Activated T-helper 9 cell treated with anti-CD3 and anti-CD28 coated beads, Interleukin-2, amount 50 U/mL, for 16 hours (primary cell): ENCODE data around the gene HIPK2.

Experiments used
- DNase-seq: peaks from one replicate; pipeline ENCODE4 v3.0.0-alpha.2; 2020; ENCODE audit warnings: low read depth

HIPK2 gene

GRCh38 chr7:139750459-139751095 is 27.2 kb downstream of the HIPK2 start:
- no peak for DNase-seq

GRCh38 chr7:139749545-139749944 is 28.3 kb downstream of the HIPK2 start:
- no peak for DNase-seq

GRCh38 chr7:139748941-139749340 is 28.9 kb downstream of the HIPK2 start:
- no peak for DNase-seq

GRCh38 chr7:139748373-139748765 is 29.4 kb downstream of the HIPK2 start:
- DNase-seq: no peak

- DNase-seq: no peak
Measured at GRCh38 chr7:139747662-139748372, 30.0 kb downstream of the HIPK2 start.

- DNase-seq: no peak
Measured at GRCh38 chr7:139746652-139747051, 31.1 kb downstream of the HIPK2 start.

- DNase-seq: no peak
Measured at GRCh38 chr7:139745678-139746143, 32.1 kb downstream of the HIPK2 start.

GRCh38 chr7:139744768-139745677 is 32.8 kb downstream of the HIPK2 start:
- DNase-seq: no peak

GRCh38 chr7:139743967-139744767 is 33.6 kb downstream of the HIPK2 start:
- DNase-seq: no peak

GRCh38 chr7:139743267-139743966 is 34.4 kb downstream of the HIPK2 start:
- no peak for DNase-seq

GRCh38 chr7:139741789-139742344 is 35.9 kb downstream of the HIPK2 start:
- DNase-seq: no peak

- no peak for DNase-seq
Measured at GRCh38 chr7:139741239-139741638, 36.6 kb downstream of the HIPK2 start.

GRCh38 chr7:139739863-139740597 is 37.8 kb downstream of the HIPK2 start:
- no peak for DNase-seq

- DNase-seq: no peak
Measured at GRCh38 chr7:139738772-139739171, 39.0 kb downstream of the HIPK2 start.

- DNase-seq: no peak
Measured at GRCh38 chr7:139738101-139738489, 39.7 kb downstream of the HIPK2 start.

- no peak for DNase-seq
Measured at GRCh38 chr7:139737221-139738100, 40.3 kb downstream of the HIPK2 start.

- no peak for DNase-seq
Measured at GRCh38 chr7:139735912-139736595, 41.7 kb downstream of the HIPK2 start.

- no peak for DNase-seq
Measured at GRCh38 chr7:139735466-139735865, 42.3 kb downstream of the HIPK2 start.

GRCh38 chr7:139734395-139734794 is 43.4 kb downstream of the HIPK2 start:
- DNase-seq: no peak
